MM.1S (cell line): ENCODE data around the gene MMP25.
"Not testable (repeated sequence)": the region's sequence is repeated elsewhere in the genome, so short reads cannot be mapped to it uniquely, and the experiment has no call there.

Experiments used
- DNase-seq: peaks from one replicate; pipeline ENCODE4 v3.0.0-alpha.2; 2015
- H2AFZ ChIP-seq: fragments of 300-600 bp; sonication (generic); 2 replicates; pipeline ENCODE4 v1.6.0; 2016; ENCODE audit warnings: antibody characterized with exemption, low read length
- H3F3A ChIP-seq: fragments of 300-600 bp; sonication (generic); 2 replicates; pipeline ENCODE4 v1.6.1; 2016; ENCODE audit warnings: mild to moderate bottlenecking, antibody characterized with exemption, low read length, moderate library complexity, mixed read lengths; ENCODE audit not compliant: insufficient read depth
- H3K27ac ChIP-seq: fragments of 300-600 bp; sonication (generic); 2 replicates; pipeline ENCODE4 v1.5.1; 2016; ENCODE audit warnings: mild to moderate bottlenecking, low read length
- H3K27me3 ChIP-seq: fragments of 300-600 bp; sonication (generic); replicated peaks from 2 replicates; pipeline ENCODE4 v1.6.0; 2016; ENCODE audit warnings: low read length; ENCODE audit not compliant: insufficient read depth
- H3K36me3 ChIP-seq: fragments of 300-600 bp; sonication (generic); replicated peaks from 2 replicates; pipeline ENCODE4 v1.6.1; 2016; ENCODE audit warnings: mild to moderate bottlenecking, low read length, mixed read lengths; ENCODE audit not compliant: insufficient read depth
- H3K4me1 ChIP-seq: fragments of 300-600 bp; sonication (generic); 2 replicates; pipeline ENCODE4 v1.6.1; 2016; ENCODE audit warnings: low read length, mixed read lengths
- H3K4me2 ChIP-seq: fragments of 300-600 bp; sonication (generic); 2 replicates; pipeline ENCODE4 v1.6.0; 2016; ENCODE audit warnings: low read depth, low read length
- H3K4me3 ChIP-seq: fragments of 300-600 bp; sonication (generic); 2 replicates; pipeline ENCODE4 v1.5.1; 2016; ENCODE audit warnings: low read length, mixed read lengths
- H3K79me2 ChIP-seq: fragments of 300-600 bp; sonication (generic); 2 replicates; pipeline ENCODE4 v1.6.1; 2016; ENCODE audit warnings: mixed run types, low read length, mixed read lengths
- H3K9ac ChIP-seq: fragments of 300-600 bp; sonication (generic); 2 replicates; pipeline ENCODE4 v1.6.1; 2016; ENCODE audit warnings: low read length, mixed read lengths
- H3K9me2 ChIP-seq: fragments of 300-600 bp; sonication (generic); replicated peaks from 2 replicates; pipeline ENCODE4 v1.6.1; 2016; ENCODE audit warnings: mild to moderate bottlenecking, low read length, mixed read lengths; ENCODE audit not compliant: insufficient read depth
- H3K9me3 ChIP-seq: fragments of 300-600 bp; sonication (generic); replicated peaks from 2 replicates; pipeline ENCODE4 v1.6.1; 2016; ENCODE audit warnings: mild to moderate bottlenecking, low read length, mixed read lengths; ENCODE audit not compliant: insufficient read depth
- H4K20me1 ChIP-seq: fragments of 300-600 bp; sonication (generic); 2 replicates; pipeline ENCODE4 v1.6.1; 2016; ENCODE audit warnings: mild to moderate bottlenecking, low read length, moderate library complexity, mixed read lengths; ENCODE audit not compliant: insufficient read depth
- CTCF ChIP-seq: fragments of 300-600 bp; sonication (generic); IDR thresholded peaks from 2 replicates; pipeline ENCODE4 v1.5.1; 2016; ENCODE audit warnings: antibody characterized with exemption, low read length, mixed read lengths
- EZH2 ChIP-seq: fragments of 300-600 bp; sonication (generic); optimal IDR thresholded peaks from 2 replicates; pipeline ENCODE3; 2017; ENCODE audit warnings: low read depth, mild to moderate bottlenecking, antibody characterized with exemption, low read length, mixed read lengths
- EZH2phosphoT487 ChIP-seq: fragments of 300-600 bp; sonication (generic); IDR thresholded peaks from 2 replicates; pipeline ENCODE4 v1.6.1; 2018; ENCODE audit warnings: antibody characterized with exemption, low read length

Gene MMP25

GRCh38 chr16:3054965-3055733 lies 8.8 kb downstream of the MMP25 start:
- no peaks in the 10 kb centered on the region for H3K36me3 ChIP-seq
- no peak for DNase-seq
- H3K27ac ChIP-seq = no peak overlapping the region
- no peaks in the 10 kb centered on the region for H3F3A ChIP-seq
- H3K4me3 ChIP-seq = no peak overlapping the region
- no peaks in the 10 kb centered on the region for H3K9me3 ChIP-seq
- no peak overlapping the region for H2AFZ ChIP-seq
- H3K9ac ChIP-seq = no peak overlapping the region
- H3K9me2 ChIP-seq = no peaks in the 10 kb centered on the region
- peaks cover 55% of the 10 kb centered on the region for H3K27me3 ChIP-seq
- no peaks in the 10 kb centered on the region for H4K20me1 ChIP-seq
- H3K79me2 ChIP-seq = no peaks in the 10 kb centered on the region
- TF ChIP-seq EZH2 (no peak), CTCF (no peak), EZH2phosphoT487 (no peak)
- H3K4me1 ChIP-seq = peaks cover 3% of the 10 kb centered on the region; the same call in 1 of the 2 replicates
- H3K4me2 ChIP-seq = no peak overlapping the region

- H2AFZ ChIP-seq, H3K4me2 ChIP-seq, H3K4me1 ChIP-seq, H3K4me3 ChIP-seq, H4K20me1 ChIP-seq, H3F3A ChIP-seq, H3K27ac ChIP-seq, H3K9ac ChIP-seq, H3K79me2 ChIP-seq, H3K9me3 ChIP-seq, H3K9me2 ChIP-seq, DNase-seq, H3K36me3 ChIP-seq: not testable (repeated sequence)
- H3K27me3 ChIP-seq = peaks cover 55% of the 10 kb centered on the region
These were observed 9.4 kb downstream of the MMP25 start for GRCh38 chr16:3055734-3056115.

GRCh38 chr16:3056336-3057180 lies 10.2 kb downstream of the MMP25 start:
- DNase-seq = no peak
- Histone ChIP-seq H3K9me2 (no peaks in the 10 kb centered on the region), H3K4me3 (no peak overlapping the region), H3K36me3 (no peaks in the 10 kb centered on the region), H3K79me2 (no peaks in the 10 kb centered on the region), H3K27ac (no peak overlapping the region), H3K9ac (no peak overlapping the region), H3K9me3 (no peaks in the 10 kb centered on the region), H3F3A (no peaks in the 10 kb centered on the region), H3K27me3 (peaks cover 55% of the 10 kb centered on the region), H2AFZ (no peak overlapping the region), H4K20me1 (no peaks in the 10 kb centered on the region), H3K4me2 (no peak overlapping the region), H3K4me1 (peaks cover 3% of the 10 kb centered on the region; the same call in 1 of the 2 replicates)
- TF ChIP-seq EZH2 (no peak), EZH2phosphoT487 (no peak), CTCF (no peak)
